Measurements from ENCODE around the gene TFEB. TPM values are rescaled to one million over a fixed set of nuclear protein-coding genes. Genes with fewer than 3 reads are reported as not detected.

Gene TFEB
- total and polyA plus RNA-seq, 2 of the 8 experiments (the other 6 are each of a cell fraction or from before 2014, with no cell fraction given) = 2.3 to 6.7 TPM

GRCh38 chr6:41741625-41742490 lies 6.5 kb upstream of the TFEB start:
- H2BK5ac ChIP-seq (ENCODE audit: low read depth, low read length) = no peak overlapping the region
- H3K23ac ChIP-seq (ENCODE audit: insufficient read length) = no peak overlapping the region
- no peak overlapping the region for H4K8ac ChIP-seq (ENCODE audit: extremely low read depth, insufficient read depth, low read length)
- no peak overlapping the region for H3K18ac ChIP-seq (ENCODE audit: extremely low read depth, low read length)
- no peaks in the 10 kb centered on the region; a peak in 1 of 7 replicates for H3K4me1 ChIP-seq (replicated peaks in 1 of 4; ENCODE audit: control insufficient read depth in 3 of 4, insufficient read depth in 4 of 4, low read length in 3 of 4)
- no peak overlapping the region for H3K56ac ChIP-seq (replicated peaks; ENCODE audit: insufficient read length, low read depth, low read length)
- H3K27me3 ChIP-seq (replicated peaks in 1 of 4; ENCODE audit: control insufficient read depth in 3 of 4, extremely low read depth in 1 of 4, insufficient read depth in 3 of 4, low read length in 3 of 4) = no peaks in the 10 kb centered on the region; a peak in 2 of 7 replicates
- TF ChIP-seq YY1 (IDR thresholded peaks at IDR 0.05; ENCODE audit: low read depth, low read length) (no peak), RXRA (IDR thresholded peaks at IDR 0.05; ENCODE audit: insufficient read depth, low read depth, low read length) (no peak), SP2 (IDR thresholded peaks at IDR 0.05; ENCODE audit: low read length) (no peak)
- no peak overlapping the region for H3K9ac ChIP-seq (replicated peaks in 1 of 4; ENCODE audit: extremely low read depth in 1 of 4, low read depth in 3 of 4, low read length in 3 of 4)
- no peak overlapping the region for H3K4ac ChIP-seq (replicated peaks; ENCODE audit: insufficient read length, low read depth, low read length)
- H2AFZ ChIP-seq (ENCODE audit: low read length) = no peak overlapping the region
- no peak overlapping the region for H4K91ac ChIP-seq (replicated peaks; ENCODE audit: insufficient read length, low read length)
- FAIRE-seq (no peak), DNase-seq (ENCODE audit: low read depth in 1 of 2, low spot score in 2 of 2) (no peak)
- no peak overlapping the region for H3K4me2 ChIP-seq (ENCODE audit: insufficient read depth in 1 of 2, low read depth in 2 of 2, low read length in 2 of 2)
- no peaks in the 10 kb centered on the region for H3K23me2 ChIP-seq (ENCODE audit: low read depth, low read length)
- no peak overlapping the region for H2BK12ac ChIP-seq (ENCODE audit: low read depth, low read length)
- H3K14ac ChIP-seq (ENCODE audit: insufficient read length) = no peak overlapping the region
- H3K79me2 ChIP-seq (ENCODE audit: control insufficient read depth in 1 of 2, insufficient read depth in 2 of 2, low read length in 2 of 2) = no peaks in the 10 kb centered on the region
- WGBS, 2 experiments (ENCODE audit: extremely low coverage in 1 of 2, insufficient coverage in 1 of 2, insufficient read length in 1 of 2, insufficient replicate concordance in 2 of 2, low coverage in 1 of 2, low lambda C conversion rate in 2 of 2, missing lambda C conversion rate in 1 of 2) = 89% methylated on average over 20 of the region's 20 CpGs; no CpG with 5 or more reads in 1 of the 2 experiments
- H4K20me1 ChIP-seq (replicated peaks in 1 of 2; ENCODE audit: control insufficient read depth in 1 of 2, insufficient read depth in 2 of 2, low read length in 2 of 2) = no peaks in the 10 kb centered on the region
- H2BK15ac ChIP-seq (ENCODE audit: low read length) = no peak overlapping the region
- no peak overlapping the region for H2BK20ac ChIP-seq (ENCODE audit: low read length)
- no peaks in the 10 kb centered on the region for H3K36me3 ChIP-seq (ENCODE audit: control insufficient read depth in 2 of 4, insufficient read depth in 4 of 4, low read length in 3 of 4)
- no peak overlapping the region for H2BK120ac ChIP-seq (replicated peaks; ENCODE audit: low read depth, low read length)
- ChIA-PET POLR2A (ENCODE audit: partially characterized antibody) (no interaction called here), CTCF (ENCODE audit: partially characterized antibody) (interaction anchor here (1.1 to 4.6 kb wide), 8 partner anchors 9 to 58 kb away, joined by 3 to 21 read pairs (median 4); no protein-coding TSS in a partner anchor)
- H3K27ac ChIP-seq (ENCODE audit: low read depth, low read length) = no peak overlapping the region
- H3K9me3 ChIP-seq (ENCODE audit: insufficient read depth in 2 of 2, low read depth in 1 of 2, low read length in 1 of 2) = no peaks in the 10 kb centered on the region
- H4K5ac ChIP-seq (ENCODE audit: insufficient read length, low read depth, low read length) = no peak overlapping the region
- no peaks in the 10 kb centered on the region for H3K79me1 ChIP-seq (ENCODE audit: low read depth, low read length)
- H2AK5ac ChIP-seq (ENCODE audit: low read depth, low read length) = no peak overlapping the region
- no peak overlapping the region for H3K4me3 ChIP-seq (ENCODE audit: extremely low read depth in 1 of 4, insufficient read depth in 2 of 4, low read depth in 3 of 4, low read length in 4 of 4)
